ENCODE results near the gene CERT1.
"Not testable (repeated sequence)": the region's sequence is repeated elsewhere in the genome, so short reads cannot be mapped to it uniquely, and the experiment has no call there.

The CERT1 gene

DNA sequence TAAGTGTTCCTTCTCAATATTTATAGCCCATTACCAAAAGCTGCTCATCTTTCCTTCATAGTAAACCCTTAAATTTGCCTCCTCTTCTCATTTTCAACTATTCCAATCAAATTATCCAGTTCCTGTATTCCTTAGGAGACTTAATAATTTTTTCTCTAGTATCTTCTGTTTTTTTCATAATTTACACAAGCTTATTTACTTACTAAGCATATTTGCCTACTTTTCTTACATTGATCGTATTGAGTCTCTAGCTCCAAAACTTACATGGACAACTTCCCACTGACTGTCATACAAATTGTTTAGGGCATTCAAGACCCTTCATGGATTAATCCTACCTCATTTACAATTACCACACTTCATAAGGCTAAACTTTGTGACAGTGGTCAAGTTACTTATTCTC is 3.6 kb downstream of the CERT1 start:
- TF ChIP-seq, protein P1, sequence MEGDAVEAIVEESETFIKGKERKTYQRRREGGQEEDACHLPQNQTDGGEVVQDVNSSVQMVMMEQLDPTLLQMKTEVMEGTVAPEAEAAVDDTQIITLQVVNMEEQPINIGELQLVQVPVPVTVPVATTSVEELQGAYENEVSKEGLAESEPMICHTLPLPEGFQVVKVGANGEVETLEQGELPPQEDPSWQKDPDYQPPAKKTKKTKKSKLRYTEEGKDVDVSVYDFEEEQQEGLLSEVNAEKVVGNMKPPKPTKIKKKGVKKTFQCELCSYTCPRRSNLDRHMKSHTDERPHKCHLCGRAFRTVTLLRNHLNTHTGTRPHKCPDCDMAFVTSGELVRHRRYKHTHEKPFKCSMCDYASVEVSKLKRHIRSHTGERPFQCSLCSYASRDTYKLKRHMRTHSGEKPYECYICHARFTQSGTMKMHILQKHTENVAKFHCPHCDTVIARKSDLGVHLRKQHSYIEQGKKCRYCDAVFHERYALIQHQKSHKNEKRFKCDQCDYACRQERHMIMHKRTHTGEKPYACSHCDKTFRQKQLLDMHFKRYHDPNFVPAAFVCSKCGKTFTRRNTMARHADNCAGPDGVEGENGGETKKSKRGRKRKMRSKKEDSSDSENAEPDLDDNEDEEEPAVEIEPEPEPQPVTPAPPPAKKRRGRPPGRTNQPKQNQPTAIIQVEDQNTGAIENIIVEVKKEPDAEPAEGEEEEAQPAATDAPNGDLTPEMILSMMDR (IDR thresholded peaks at IDR 0.05; ENCODE audit: low read depth, low read length, missing control alignments): no peak
- no peak overlapping the region for H3K4me3 ChIP-seq (ENCODE audit: low read depth, low read length)
- DNase-seq (ENCODE audit: low read depth): no peak

DNA sequence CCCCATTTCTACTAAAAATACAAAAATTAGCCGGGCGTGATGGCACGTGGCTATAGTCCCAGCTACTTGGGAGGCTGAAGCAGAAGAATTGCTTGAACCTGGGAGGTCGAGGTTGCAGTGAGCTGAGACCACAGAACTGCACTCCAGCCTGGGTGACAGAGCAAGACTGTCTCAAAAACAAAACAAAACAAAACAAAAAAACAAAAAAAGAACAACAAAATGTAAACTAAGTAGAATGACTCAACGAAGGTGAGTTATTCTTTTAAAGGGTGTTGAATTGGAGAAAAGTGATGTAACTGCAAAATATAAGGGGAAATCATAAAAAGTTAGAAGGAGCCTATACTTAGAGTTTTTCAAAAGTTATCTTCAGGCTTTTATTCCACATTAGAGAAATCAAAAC is 6.3 kb downstream of the CERT1 start:
- H3K4me3 ChIP-seq (ENCODE audit: low read depth, low read length); DNase-seq (ENCODE audit: low read depth): not testable (repeated sequence)

DNA sequence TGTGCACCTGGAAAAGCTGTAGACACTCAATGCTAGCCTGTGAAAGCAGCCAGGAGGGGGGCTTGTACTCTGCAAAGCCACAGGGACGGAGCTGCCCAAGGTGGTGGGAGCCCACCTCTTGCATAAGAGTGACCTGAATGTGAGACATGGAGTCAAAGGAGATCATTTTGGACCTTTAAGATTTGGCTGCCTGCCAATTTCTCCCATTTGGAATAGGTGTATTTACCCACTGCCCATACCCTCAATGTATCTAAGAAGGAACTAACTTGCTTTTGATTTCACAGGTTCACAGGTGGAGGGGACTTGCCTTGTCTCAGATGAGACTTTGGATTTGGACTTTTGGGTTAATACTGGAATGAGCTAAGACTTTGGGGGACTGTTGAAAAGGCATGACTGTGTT is 12.6 kb downstream of the CERT1 start:
- not testable (repeated sequence) for DNase-seq (ENCODE audit: low read depth); H3K4me3 ChIP-seq (ENCODE audit: low read depth, low read length)

DNA sequence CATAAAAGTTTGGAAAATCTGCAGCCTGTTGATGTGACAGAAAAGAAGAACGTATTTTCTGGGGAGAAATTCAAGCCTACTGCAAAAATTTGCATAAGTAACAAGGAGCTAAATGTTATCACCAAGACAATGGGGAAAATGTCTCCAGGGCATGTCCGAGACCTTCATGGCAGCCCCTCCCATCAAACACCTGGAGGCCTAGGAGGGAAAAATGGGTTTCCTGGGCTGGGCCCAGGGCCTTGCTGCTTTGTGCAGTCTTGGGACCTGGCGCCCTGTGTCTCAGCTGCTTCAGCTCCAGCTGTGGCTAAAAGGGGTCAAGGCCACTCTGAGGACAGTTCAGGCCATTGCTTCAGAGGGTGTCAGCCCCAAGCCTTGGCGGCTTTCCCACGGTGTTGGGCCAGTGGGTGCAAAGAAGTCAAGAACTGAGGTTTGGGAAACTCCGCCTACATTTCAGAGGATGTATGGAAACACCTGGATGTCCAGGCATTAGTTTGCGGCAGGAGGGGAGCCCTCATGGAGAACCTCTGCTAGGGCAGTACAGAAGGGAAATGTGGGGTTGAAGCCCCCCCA is 13.1 kb downstream of the CERT1 start:
- no peak for DNase-seq (ENCODE audit: low read depth)
- no peak overlapping the region for H3K4me3 ChIP-seq (ENCODE audit: low read depth, low read length)
- TF ChIP-seq, protein P1 (IDR thresholded peaks at IDR 0.05; ENCODE audit: low read depth, low read length, missing control alignments): no peak

DNA sequence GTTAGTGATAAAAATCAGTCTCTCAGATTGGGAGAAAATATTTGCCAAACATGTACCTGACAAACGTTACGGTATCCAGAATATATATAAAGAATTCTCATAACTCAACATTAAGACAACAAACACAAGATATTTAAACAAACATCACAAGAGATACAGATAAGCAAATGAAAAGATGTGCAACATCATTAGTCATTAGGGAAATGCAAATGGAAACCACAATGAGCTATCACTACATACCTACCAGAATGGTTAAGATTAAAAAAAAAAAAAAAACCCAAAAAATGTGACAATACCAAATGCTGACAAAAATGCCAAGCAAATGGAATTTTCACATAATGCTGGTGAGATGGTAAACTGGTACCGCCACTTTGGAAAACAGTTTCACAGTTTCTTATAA is 15.4 kb downstream of the CERT1 start:
- no peak for DNase-seq (ENCODE audit: low read depth)
- TF ChIP-seq, protein P1 (IDR thresholded peaks at IDR 0.05; ENCODE audit: low read depth, low read length, missing control alignments): no peak
- no peak overlapping the region for H3K4me3 ChIP-seq (ENCODE audit: low read depth, low read length)

DNA sequence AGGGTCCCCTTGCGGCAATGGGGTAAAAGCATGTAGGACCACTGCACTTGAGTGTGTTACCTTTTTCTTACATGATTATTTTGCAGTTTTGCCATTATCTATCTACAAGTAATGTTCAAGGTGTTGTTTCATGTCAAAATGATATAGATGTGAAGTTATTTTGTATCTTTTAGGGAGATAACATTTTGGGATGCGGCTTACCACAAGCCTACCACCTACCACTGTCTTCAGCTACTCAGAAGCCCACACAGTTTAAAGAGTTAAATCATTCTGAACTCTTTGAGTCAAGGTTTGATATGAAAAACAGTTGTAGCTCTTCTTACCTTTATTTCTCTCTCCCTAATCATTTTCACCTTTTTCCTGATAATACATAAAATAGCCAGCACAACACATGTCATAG is 19.8 kb downstream of the CERT1 start:
- no peak overlapping the region for H3K4me3 ChIP-seq (ENCODE audit: low read depth, low read length)
- no peak for DNase-seq (ENCODE audit: low read depth)
- TF ChIP-seq, protein P1 (IDR thresholded peaks at IDR 0.05; ENCODE audit: low read depth, low read length, missing control alignments): no peak

DNA sequence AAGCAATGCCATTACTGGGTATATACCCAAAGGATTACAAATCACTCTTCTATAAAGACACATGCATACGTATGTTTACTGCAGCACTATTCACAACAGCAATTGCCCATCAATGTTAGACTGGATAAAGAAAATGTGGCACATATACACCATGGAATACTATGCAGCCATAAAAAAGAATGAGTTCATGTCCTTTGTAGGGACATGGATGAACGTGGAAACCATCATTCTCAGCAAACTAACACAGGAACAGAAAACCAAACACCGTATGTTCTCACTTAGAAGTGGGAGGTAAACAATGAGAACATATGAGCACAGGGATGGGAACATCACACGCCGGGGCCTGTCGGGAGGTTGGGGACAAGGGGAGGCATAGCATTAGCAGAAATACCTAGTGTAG is 21.6 kb downstream of the CERT1 start:
- not testable (repeated sequence) for DNase-seq (ENCODE audit: low read depth); H3K4me3 ChIP-seq (ENCODE audit: low read depth, low read length)

DNA sequence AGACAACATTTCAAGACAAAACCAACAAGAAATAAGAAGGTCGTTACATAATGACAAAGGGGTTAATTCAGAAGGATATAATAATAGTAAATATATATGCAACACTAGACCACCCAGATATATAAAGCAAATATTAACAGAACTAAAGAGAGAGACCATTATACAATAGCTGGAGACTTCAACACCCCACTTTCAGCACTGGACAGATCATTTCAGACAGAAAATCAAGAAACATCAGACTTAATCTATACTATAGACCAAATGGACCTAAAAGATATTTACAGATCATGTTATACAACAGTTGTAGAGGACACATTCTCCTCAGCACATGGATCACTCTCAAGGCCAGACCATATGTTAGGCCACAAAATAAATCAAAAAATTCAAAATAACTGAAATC is 26.8 kb downstream of the CERT1 start:
- TF ChIP-seq, protein P1 (IDR thresholded peaks at IDR 0.05; ENCODE audit: low read depth, low read length, missing control alignments): no peak

DNA sequence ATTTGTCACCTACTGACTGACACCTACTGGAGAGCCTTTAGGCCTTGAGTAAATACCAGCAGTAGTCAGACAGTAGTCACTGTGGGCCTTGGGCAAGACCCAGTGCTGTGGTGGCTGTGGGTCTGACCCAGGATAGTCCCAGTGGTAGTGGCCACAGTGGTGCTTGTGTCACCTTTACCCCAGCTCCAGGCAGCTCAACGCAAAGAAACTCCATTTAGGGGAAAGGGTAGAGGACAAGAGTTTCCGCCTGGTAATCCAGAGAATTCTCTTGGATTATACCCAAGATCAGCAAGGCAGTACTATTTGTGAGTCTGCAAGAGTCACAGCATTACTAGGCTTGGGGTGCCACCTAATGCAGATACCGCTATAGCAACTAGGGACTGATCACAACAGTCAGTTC is 28.9 kb downstream of the CERT1 start:
- DNase-seq (ENCODE audit: low read depth): no peak
- TF ChIP-seq, protein P1 (IDR thresholded peaks at IDR 0.05; ENCODE audit: low read depth, low read length, missing control alignments): no peak
- no peak overlapping the region for H3K4me3 ChIP-seq (ENCODE audit: low read depth, low read length)

More for the DNA sequence above, 26.8 kb downstream of the CERT1 start:
- no peak overlapping the region for H3K4me3 ChIP-seq (ENCODE audit: low read depth, low read length)
- no peak for DNase-seq (ENCODE audit: low read depth)
